SK-N-MC (cell line): Measurements from ENCODE around the gene STEAP2.

Experiments used
- EZH2 ChIP-seq: fragments of 200-600 bp; sonication (generic); IDR thresholded peaks from one replicate; pipeline ENCODE4 v1.6.1; 2017; ENCODE audit warnings: antibody characterized with exemption
- FOXP2 ChIP-seq: optimal IDR thresholded peaks from 2 replicates; pipeline ENCODE3; 2011; ENCODE audit warnings: mild to moderate bottlenecking, moderate library complexity; ENCODE audit not compliant: insufficient read depth; ENCODE audit errors: extremely low read length, control extremely low read depth
- POLR2AphosphoS5 ChIP-seq: IDR thresholded peaks from 2 replicates; pipeline ENCODE4 v1.6.1; 2012; ENCODE audit warnings: mild to moderate bottlenecking, low read depth, low read length, borderline replicate concordance

DNA sequence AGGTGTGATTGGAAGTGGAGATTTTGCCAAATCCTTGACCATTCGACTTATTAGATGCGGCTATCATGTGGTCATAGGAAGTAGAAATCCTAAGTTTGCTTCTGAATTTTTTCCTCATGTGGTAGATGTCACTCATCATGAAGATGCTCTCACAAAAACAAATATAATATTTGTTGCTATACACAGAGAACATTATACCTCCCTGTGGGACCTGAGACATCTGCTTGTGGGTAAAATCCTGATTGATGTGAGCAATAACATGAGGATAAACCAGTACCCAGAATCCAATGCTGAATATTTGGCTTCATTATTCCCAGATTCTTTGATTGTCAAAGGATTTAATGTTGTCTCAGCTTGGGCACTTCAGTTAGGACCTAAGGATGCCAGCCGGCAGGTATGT lies 13.6 kb downstream of the STEAP2 start:
- TF ChIP-seq POLR2AphosphoS5 (no peak), EZH2 (no peak), FOXP2 (no peak)
